Caco-2 (cell line): ENCODE measurements around the gene TCEAL4. TPM values are rescaled to one million over a fixed set of nuclear protein-coding genes. Genes with fewer than 3 reads are reported as not detected.

Experiments used
- BruUV-seq: library from RNA; stranded (reverse); fragments of 400-500 nt; replicated peaks from 2 replicates; lab custom pipeline; 2021; lab: Mats Ljungman, UMichigan
- CTCF ChIA-PET: fragments of 300-600 bp; sonication (Branson Sonifier 250); formaldehyde crosslinking; loops from one replicate; lab custom pipeline; 2022; ENCODE audit warnings: antibody characterized with exemption; lab: Charles Lee
- POLR2A ChIA-PET: fragments of 300-600 bp; sonication (Branson Sonifier 250); formaldehyde crosslinking; loops from one replicate; lab custom pipeline; 2022; ENCODE audit warnings: antibody characterized with exemption; lab: Charles Lee
- DNase-seq, 2 experiments: peaks; one replicate each; pipeline versions ENCODE4 v3.0.0 to v3.0.0-alpha.2; 2020 to 2022
- H3K27me3 ChIP-seq: replicated peaks from 2 replicates; pipeline ENCODE4 v1.6.0; 2011; ENCODE audit warnings: low read length; ENCODE audit not compliant: control insufficient read depth, insufficient read depth
- H3K36me3 ChIP-seq: 2 replicates; pipeline ENCODE4 v1.5.1; 2011; ENCODE audit warnings: low read length; ENCODE audit not compliant: control insufficient read depth, insufficient read depth
- H3K4me1 ChIP-seq: fragments of 250-450 bp; sonication (Bioruptor Pico); 2 replicates; pipeline ENCODE4 v1.5.1; 2020; ENCODE audit warnings: mild to moderate bottlenecking
- H3K4me3 ChIP-seq: 2 replicates; pipeline ENCODE4 v1.5.1; 2011; ENCODE audit warnings: low read depth, mild to moderate bottlenecking, control low read depth, low read length
- H3K9me3 ChIP-seq: fragments of 250-450 bp; sonication (Bioruptor Pico); 2 replicates; pipeline ENCODE4 v1.5.1; 2020; ENCODE audit warnings: mild to moderate bottlenecking, moderate library complexity
- H3K27ac Mint-ChIP-seq: one replicate; pipeline ENCODE4 v1.8.0; 2022; ENCODE audit warnings: mixed read lengths; ENCODE audit not compliant: unreplicated experiment
- H3K27me3 Mint-ChIP-seq: one replicate; pipeline ENCODE4 v1.8.0; 2022; ENCODE audit warnings: mixed read lengths; ENCODE audit not compliant: insufficient read depth, unreplicated experiment
- H3K36me3 Mint-ChIP-seq: one replicate; pipeline ENCODE4 v1.8.0; 2022; ENCODE audit warnings: mild to moderate bottlenecking, mixed read lengths; ENCODE audit not compliant: insufficient read depth, unreplicated experiment
- H3K4me1 Mint-ChIP-seq: one replicate; pipeline ENCODE4 v1.8.0; 2022; ENCODE audit warnings: low read depth, mixed read lengths; ENCODE audit not compliant: unreplicated experiment
- H3K4me3 Mint-ChIP-seq: one replicate; pipeline ENCODE4 v1.8.0; 2022; ENCODE audit warnings: mild to moderate bottlenecking, moderate library complexity, mixed read lengths; ENCODE audit not compliant: unreplicated experiment
- H3K9me3 Mint-ChIP-seq: one replicate; pipeline ENCODE4 v1.8.0; 2022; ENCODE audit warnings: mixed read lengths; ENCODE audit not compliant: unreplicated experiment
- CTCF ChIP-seq, 2 experiments: fragments of 200-600 bp in 1 of 2; IDR thresholded peaks; 1 replicate in 1 of 2; 2 replicates in 1 of 2; pipeline versions ENCODE4 v1.5.1 to v1.8.0; 2011 to 2022; ENCODE audit warnings: antibody characterized with exemption in 1 of 2, control low read depth in 1 of 2, inconsistent platforms in 1 of 2, low read depth in 1 of 2, low read length in 1 of 2, mild to moderate bottlenecking in 1 of 2, moderate library complexity in 1 of 2; ENCODE audit not compliant: insufficient read depth in 1 of 2, severe bottlenecking in 1 of 2, unreplicated experiment in 1 of 2
- intact Hi-C: fragments of 100-400 bp; cut with micrococcal nuclease; formaldehyde crosslinking; loops from one replicate; pipeline ENCODE4 v1.10.0; 2022; ENCODE audit not compliant: unreplicated experiment
- total RNA-seq: library from RNA; stranded (reverse); gene quantifications from 2 replicates; pipeline ENCODE4 v1.2.3, GENCODE V29; 2022

TCEAL4 gene
- total RNA-seq, 1 experiment from 2014 or later = 42.3 TPM

- intact Hi-C loops = no loop called here
- Mint-ChIP-seq H3K4me3 (no peak overlapping the region), H3K27me3 (peaks cover 3% of the 10 kb centered on the region), H3K9me3 (no peaks in the 10 kb centered on the region), H3K36me3 (no peaks in the 10 kb centered on the region), H3K4me1 (no peaks in the 10 kb centered on the region), H3K27ac (no peak overlapping the region)
- H3K27me3 ChIP-seq = no peaks in the 10 kb centered on the region
- no peak for DNase-seq
- H3K9me3 ChIP-seq = no peaks in the 10 kb centered on the region
- ChIA-PET CTCF (interaction anchor here (0.6 kb wide), 1 partner anchor 236 kb away, joined by 3 read pairs; no protein-coding TSS in a partner anchor), POLR2A (no interaction called here)
- no peak for TF ChIP-seq CTCF (IDR thresholded peaks at IDR 0.05; ENCODE audit: insufficient read depth in 1 of 2, low read depth in 1 of 2, low read length in 1 of 2, severe bottlenecking in 1 of 2, unreplicated experiment in 1 of 2)
- BruUV-seq = no TSS peak
- H3K4me1 ChIP-seq = no peaks in the 10 kb centered on the region
- no peak overlapping the region for H3K4me3 ChIP-seq
- no peaks in the 10 kb centered on the region for H3K36me3 ChIP-seq
Observed at GRCh38 chrX:103560256-103560655, 25.1 kb upstream of the TCEAL4 start.

DNA sequence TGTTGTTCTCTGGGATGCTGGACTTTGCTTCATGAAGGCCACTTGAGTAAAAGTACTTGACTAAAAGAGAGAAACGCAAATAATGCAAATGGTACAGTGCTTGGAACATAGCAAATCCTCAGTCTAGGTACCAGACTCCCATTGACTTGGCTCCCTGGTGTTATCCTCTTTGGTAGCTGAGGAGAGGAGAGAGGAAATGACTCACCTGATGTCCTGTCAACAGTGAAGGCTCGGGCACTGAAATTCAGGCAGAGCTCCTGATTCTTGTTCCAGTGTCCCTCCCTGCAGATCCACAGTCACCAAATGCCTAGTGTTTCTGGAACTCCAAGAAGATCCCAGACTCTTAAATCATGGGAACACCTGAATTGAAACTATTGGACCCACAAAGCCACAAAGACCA, 22.5 kb upstream of the TCEAL4 start:
- no peak for DNase-seq
- H3K27me3 Mint-ChIP-seq = peaks cover 3% of the 10 kb centered on the region
- H3K4me1 Mint-ChIP-seq = no peaks in the 10 kb centered on the region
- H3K4me3 ChIP-seq = no peak overlapping the region
- H3K36me3 ChIP-seq = no peaks in the 10 kb centered on the region
- no peak overlapping the region for H3K4me3 Mint-ChIP-seq
- BruUV-seq = no TSS peak
- H3K27ac Mint-ChIP-seq = no peak overlapping the region
- ChIA-PET POLR2A (no interaction called here), CTCF (no interaction called here)
- no peaks in the 10 kb centered on the region for H3K36me3 Mint-ChIP-seq
- no peaks in the 10 kb centered on the region for H3K27me3 ChIP-seq
- H3K9me3 Mint-ChIP-seq = no peaks in the 10 kb centered on the region
- no peaks in the 10 kb centered on the region for H3K4me1 ChIP-seq
- intact Hi-C loops = no loop called here
- TF ChIP-seq CTCF (IDR thresholded peaks at IDR 0.05; ENCODE audit: insufficient read depth in 1 of 2, low read depth in 1 of 2, low read length in 1 of 2, severe bottlenecking in 1 of 2, unreplicated experiment in 1 of 2) = no peak
- no peaks in the 10 kb centered on the region for H3K9me3 ChIP-seq

- Mint-ChIP-seq H3K27me3 (peaks cover 3% of the 10 kb centered on the region), H3K9me3 (no peaks in the 10 kb centered on the region), H3K4me1 (no peaks in the 10 kb centered on the region), H3K27ac (no peak overlapping the region), H3K4me3 (no peak overlapping the region), H3K36me3 (no peaks in the 10 kb centered on the region)
- Histone ChIP-seq H3K4me3 (no peak overlapping the region), H3K9me3 (no peaks in the 10 kb centered on the region), H3K27me3 (no peaks in the 10 kb centered on the region), H3K36me3 (no peaks in the 10 kb centered on the region), H3K4me1 (no peaks in the 10 kb centered on the region)
- ChIA-PET POLR2A (no interaction called here), CTCF (no interaction called here)
- intact Hi-C loops = no loop called here
- TF ChIP-seq CTCF (IDR thresholded peaks at IDR 0.05; ENCODE audit: insufficient read depth in 1 of 2, low read depth in 1 of 2, low read length in 1 of 2, severe bottlenecking in 1 of 2, unreplicated experiment in 1 of 2) = no peak
- BruUV-seq = no TSS peak
- no peak for DNase-seq
Observed at GRCh38 chrX:103565197-103565596, 20.1 kb upstream of the TCEAL4 start.
